ENCODE measurements around the gene SOS1. TPM values are rescaled to one million over a fixed set of nuclear protein-coding genes. Genes with fewer than 3 reads are reported as not detected.
A peak's percentile ranks its signal among the peaks of the same experiment; 100 is the strongest.

The SOS1 gene
- total and polyA plus RNA-seq, 5 donors from 2014 or later = 5.5 to 50.4 (median 12.5) TPM

DNA sequence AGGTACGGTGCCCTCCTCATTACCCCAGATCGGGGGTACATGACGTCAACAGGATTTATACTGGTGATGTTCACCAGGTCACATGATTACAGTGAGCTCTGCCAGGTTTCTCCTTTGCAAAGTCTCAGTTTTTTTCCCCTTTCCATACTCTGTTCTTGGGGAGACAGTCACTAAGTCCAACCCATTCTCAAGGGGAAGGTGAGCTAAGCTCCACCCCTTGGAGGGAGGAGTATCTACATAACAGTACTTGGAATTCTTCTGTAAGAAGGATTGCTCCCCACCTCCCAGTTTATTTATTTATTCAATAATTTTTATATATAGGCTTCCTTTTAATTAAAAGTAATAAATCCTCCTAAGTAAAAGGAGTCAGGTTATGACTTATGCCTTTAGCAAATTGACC is 34.1 kb upstream of the SOS1 start:
- DNase-seq (no peak), ATAC-seq (ENCODE audit: low read depth in 2 of 2) (no peak)
- H3K27ac ChIP-seq (ENCODE audit: insufficient read depth, low read length, poor library complexity, severe bottlenecking) = no peak overlapping the region
- Mint-ChIP-seq H3K27ac (no peak overlapping the region), H3K9me3 (no peaks in the 10 kb centered on the region), H3K36me3 (no peaks in the 10 kb centered on the region), H3K4me1 (no peaks in the 10 kb centered on the region), H3K4me3 (no peak overlapping the region), H3K27me3 (no peaks in the 10 kb centered on the region)
- no peaks in the 10 kb centered on the region for H3K27me3 ChIP-seq (ENCODE audit: control insufficient read depth, insufficient read depth, low read length)
- H3K4me1 ChIP-seq (ENCODE audit: control insufficient read depth, insufficient read depth, low read length, poor library complexity, severe bottlenecking) = no peaks in the 10 kb centered on the region
- no peak overlapping the region for H3K4me3 ChIP-seq (ENCODE audit: low read depth, low read length)
- no peaks in the 10 kb centered on the region for H3K36me3 ChIP-seq (ENCODE audit: control insufficient read depth, insufficient read depth, low read length)
- no peaks in the 10 kb centered on the region for H3K9me3 ChIP-seq (ENCODE audit: control insufficient read depth in 2 of 2, low read length in 2 of 2)

DNA sequence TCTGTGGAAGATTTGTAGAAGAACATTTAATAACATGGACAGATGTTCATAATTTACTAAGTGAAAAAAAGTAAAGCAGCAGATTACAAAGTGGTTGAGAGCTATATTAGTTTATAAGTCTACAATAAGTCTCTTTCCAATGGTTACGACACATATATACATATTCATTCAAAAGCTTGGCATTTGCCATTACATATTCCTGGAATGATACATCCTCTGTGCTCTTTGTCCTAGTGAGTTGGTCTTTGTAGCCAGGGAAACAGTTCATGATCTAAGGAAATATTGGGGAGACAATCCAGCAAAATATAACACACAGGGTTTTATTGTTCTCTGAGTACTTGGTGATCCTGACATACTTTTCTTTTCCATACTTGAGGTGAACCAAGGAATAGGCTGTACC is 32.5 kb upstream of the SOS1 start:
- ATAC-seq (ENCODE audit: low read depth in 2 of 2) = no peak

DNA sequence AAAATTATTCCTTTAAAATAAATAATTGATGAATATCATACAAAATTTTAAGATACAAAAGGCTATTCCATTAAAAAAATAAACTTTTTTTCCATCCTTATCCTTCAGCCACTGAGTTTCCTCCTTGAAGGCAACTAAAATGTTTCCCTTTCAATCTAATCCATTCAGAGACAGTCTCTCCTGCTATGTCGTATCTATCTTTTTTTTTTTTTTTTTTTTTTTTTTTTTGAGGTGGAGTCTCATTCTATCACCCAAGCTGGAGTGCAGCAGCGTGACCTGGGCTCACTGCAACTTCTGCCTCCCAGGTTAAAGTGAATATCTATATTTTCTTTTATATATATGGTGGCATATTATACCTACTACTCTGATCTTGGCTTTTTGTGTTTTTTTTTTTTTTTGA is 31.7 kb upstream of the SOS1 start:
- Histone ChIP-seq H3K4me1 (ENCODE audit: control insufficient read depth, insufficient read depth, low read length, poor library complexity, severe bottlenecking) (no peaks in the 10 kb centered on the region), H3K27me3 (ENCODE audit: control insufficient read depth, insufficient read depth, low read length) (no peaks in the 10 kb centered on the region), H3K4me3 (ENCODE audit: low read depth, low read length) (no peak overlapping the region), H3K27ac (ENCODE audit: insufficient read depth, low read length, poor library complexity, severe bottlenecking) (no peak overlapping the region), H3K36me3 (ENCODE audit: control insufficient read depth, insufficient read depth, low read length) (no peaks in the 10 kb centered on the region), H3K9me3 (ENCODE audit: control insufficient read depth in 2 of 2, low read length in 2 of 2) (no peaks in the 10 kb centered on the region)
- no peaks in the 10 kb centered on the region for H3K4me1 Mint-ChIP-seq
- no peak overlapping the region for H3K4me3 Mint-ChIP-seq
- no peaks in the 10 kb centered on the region for H3K27me3 Mint-ChIP-seq
- no peaks in the 10 kb centered on the region for H3K9me3 Mint-ChIP-seq
- DNase-seq (no peak), ATAC-seq (ENCODE audit: low read depth in 2 of 2) (no peak)
- no peak overlapping the region for H3K27ac Mint-ChIP-seq
- H3K36me3 Mint-ChIP-seq = no peaks in the 10 kb centered on the region

More for the DNA sequence above, 32.5 kb upstream of the SOS1 start:
- no peak for DNase-seq
- no peaks in the 10 kb centered on the region for H3K36me3 ChIP-seq (ENCODE audit: control insufficient read depth, insufficient read depth, low read length)
- Mint-ChIP-seq H3K4me1 (no peaks in the 10 kb centered on the region), H3K9me3 (no peaks in the 10 kb centered on the region), H3K27me3 (no peaks in the 10 kb centered on the region), H3K4me3 (no peak overlapping the region), H3K27ac (no peak overlapping the region), H3K36me3 (no peaks in the 10 kb centered on the region)
- no peaks in the 10 kb centered on the region for H3K4me1 ChIP-seq (ENCODE audit: control insufficient read depth, insufficient read depth, low read length, poor library complexity, severe bottlenecking)
- no peaks in the 10 kb centered on the region for H3K27me3 ChIP-seq (ENCODE audit: control insufficient read depth, insufficient read depth, low read length)
- no peak overlapping the region for H3K4me3 ChIP-seq (ENCODE audit: low read depth, low read length)
- H3K9me3 ChIP-seq (ENCODE audit: control insufficient read depth in 2 of 2, low read length in 2 of 2) = no peaks in the 10 kb centered on the region
- H3K27ac ChIP-seq (ENCODE audit: insufficient read depth, low read length, poor library complexity, severe bottlenecking) = no peak overlapping the region

DNA sequence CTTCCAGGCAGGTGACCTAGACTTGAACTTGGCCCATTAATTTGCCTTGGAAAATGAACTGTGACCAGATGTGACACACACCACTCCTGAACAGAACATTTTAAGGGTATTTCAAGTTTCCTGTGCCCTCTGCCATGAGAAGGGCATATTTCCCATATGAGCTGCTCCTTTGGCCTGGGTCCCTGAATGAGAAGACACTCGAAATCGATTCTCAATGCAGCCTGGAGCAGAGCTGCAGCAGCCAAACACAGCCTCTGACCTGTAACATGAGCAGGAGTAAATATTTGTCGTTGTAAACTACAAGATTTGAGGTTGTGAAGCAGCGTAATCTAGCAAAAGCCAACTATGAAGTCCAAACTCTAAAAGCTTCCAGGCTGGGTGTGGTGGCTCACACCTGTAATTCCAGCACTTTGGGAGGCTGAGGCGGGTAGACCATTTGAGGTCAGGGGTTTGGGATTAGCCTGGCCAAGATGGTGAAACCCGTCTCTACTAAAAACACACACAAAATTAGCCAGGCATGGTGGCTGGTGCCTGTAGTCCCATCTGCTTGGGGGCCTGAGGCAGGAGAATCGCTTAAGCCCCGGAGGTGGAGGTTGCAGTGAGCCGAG is 30.1 kb upstream of the SOS1 start:
- Mint-ChIP-seq H3K27me3 (no peaks in the 10 kb centered on the region), H3K4me3 (no peak overlapping the region), H3K4me1 (no peaks in the 10 kb centered on the region), H3K9me3 (no peaks in the 10 kb centered on the region), H3K27ac (no peak overlapping the region), H3K36me3 (no peaks in the 10 kb centered on the region)
- no peak for ATAC-seq (ENCODE audit: low read depth in 2 of 2)
- Histone ChIP-seq H3K36me3 (ENCODE audit: control insufficient read depth, insufficient read depth, low read length) (no peaks in the 10 kb centered on the region), H3K9me3 (ENCODE audit: control insufficient read depth in 2 of 2, low read length in 2 of 2) (no peaks in the 10 kb centered on the region), H3K4me1 (ENCODE audit: control insufficient read depth, insufficient read depth, low read length, poor library complexity, severe bottlenecking) (no peaks in the 10 kb centered on the region), H3K27me3 (ENCODE audit: control insufficient read depth, insufficient read depth, low read length) (no peaks in the 10 kb centered on the region), H3K4me3 (ENCODE audit: low read depth, low read length) (no peak overlapping the region), H3K27ac (ENCODE audit: insufficient read depth, low read length, poor library complexity, severe bottlenecking) (no peak overlapping the region)
- DNase-seq = no peak

DNA sequence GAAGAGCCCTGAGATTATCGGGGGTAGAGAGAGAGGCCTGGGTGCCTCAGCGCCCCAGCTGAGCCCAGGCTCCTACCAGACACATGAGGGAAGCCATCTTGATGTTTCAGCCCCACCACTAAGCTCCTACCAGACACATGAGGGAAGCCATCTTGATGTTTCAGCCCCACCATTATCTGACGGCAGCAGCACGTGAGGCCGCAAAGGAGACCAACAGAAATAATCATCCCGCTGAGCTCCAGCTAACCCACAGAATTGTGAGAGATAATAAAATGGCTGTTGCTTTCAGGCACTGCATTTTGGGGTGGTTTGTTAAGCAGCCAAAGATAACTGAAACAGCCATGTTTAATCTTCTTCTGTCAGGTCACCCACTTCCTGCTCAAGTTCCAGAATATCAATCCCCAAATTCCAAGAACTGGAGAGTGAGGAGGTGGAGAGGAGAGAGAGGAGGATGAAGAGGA is 29.3 kb upstream of the SOS1 start:
- no peaks in the 10 kb centered on the region for H3K36me3 ChIP-seq (ENCODE audit: control insufficient read depth, insufficient read depth, low read length)
- no peaks in the 10 kb centered on the region for H3K4me1 Mint-ChIP-seq
- no peaks in the 10 kb centered on the region for H3K36me3 Mint-ChIP-seq
- no peaks in the 10 kb centered on the region for H3K27me3 Mint-ChIP-seq
- H3K4me1 ChIP-seq (ENCODE audit: control insufficient read depth, insufficient read depth, low read length, poor library complexity, severe bottlenecking) = no peaks in the 10 kb centered on the region
- no peak overlapping the region for H3K4me3 ChIP-seq (ENCODE audit: low read depth, low read length)
- no peak for ATAC-seq (ENCODE audit: low read depth in 2 of 2)
- no peak overlapping the region for H3K27ac ChIP-seq (ENCODE audit: insufficient read depth, low read length, poor library complexity, severe bottlenecking)
- H3K4me3 Mint-ChIP-seq = no peak overlapping the region
- H3K9me3 Mint-ChIP-seq = no peaks in the 10 kb centered on the region
- no peaks in the 10 kb centered on the region for H3K27me3 ChIP-seq (ENCODE audit: control insufficient read depth, insufficient read depth, low read length)
- DNase-seq = no peak
- no peaks in the 10 kb centered on the region for H3K9me3 ChIP-seq (ENCODE audit: control insufficient read depth in 2 of 2, low read length in 2 of 2)
- peak overlapping the region in 1 of 3 donors; percentile 60 for H3K27ac Mint-ChIP-seq

DNA sequence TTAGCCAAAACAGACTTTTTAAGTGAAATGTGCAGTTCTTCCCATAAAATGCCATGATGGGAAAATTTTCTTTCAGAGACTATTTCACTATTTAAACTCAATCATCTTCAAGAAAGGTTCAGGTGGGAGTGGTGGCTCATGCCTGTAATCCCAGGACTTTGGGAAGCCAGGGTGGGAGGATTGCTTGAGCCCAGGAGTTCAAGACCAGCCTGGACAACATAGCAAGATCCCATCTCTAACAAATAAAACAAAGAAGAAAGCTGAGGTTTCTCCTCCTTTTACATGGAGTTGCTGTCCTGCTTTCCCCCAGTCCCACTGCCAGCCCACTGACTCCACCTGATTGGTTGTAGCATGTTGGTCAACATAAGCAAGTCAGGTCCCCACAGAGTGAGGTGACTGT is 25.8 kb upstream of the SOS1 start:
- H3K27me3 Mint-ChIP-seq = peaks cover 9% of the 10 kb centered on the region

DNA sequence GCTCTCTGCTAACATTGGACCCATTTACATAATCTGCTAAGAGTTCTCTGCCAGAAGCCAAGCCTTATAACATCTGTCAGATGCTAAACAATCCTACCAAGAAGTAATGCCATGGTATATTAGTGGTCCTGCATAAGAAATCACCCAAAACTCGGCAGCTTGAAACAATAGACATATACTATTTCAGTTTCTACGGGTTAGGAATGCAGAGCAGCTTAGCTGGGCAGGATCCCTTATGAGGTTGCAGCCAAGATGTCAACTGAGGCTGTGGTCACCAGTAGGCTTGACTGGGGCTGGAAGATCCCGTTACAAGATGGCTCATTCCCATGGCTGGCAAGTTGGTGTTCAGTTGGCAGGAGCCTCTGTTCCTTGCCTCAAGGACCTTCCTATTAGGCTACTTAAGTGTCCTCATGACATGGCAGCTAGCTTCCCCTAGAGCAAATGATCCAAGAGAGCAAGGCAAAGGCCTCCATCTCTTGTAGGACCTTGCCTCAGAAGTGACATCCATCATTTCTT is 25.1 kb upstream of the SOS1 start:
- no peaks in the 10 kb centered on the region for H3K4me1 ChIP-seq (ENCODE audit: control insufficient read depth, insufficient read depth, low read length, poor library complexity, severe bottlenecking)
- DNase-seq = no peak
- peaks cover 7 to 19% (median 12%) of the 10 kb centered on the region in 4 donors for H3K4me1 Mint-ChIP-seq
- no peaks in the 10 kb centered on the region for H3K27me3 ChIP-seq (ENCODE audit: control insufficient read depth, insufficient read depth, low read length)
- H3K27ac Mint-ChIP-seq = no peak overlapping the region
- no peak overlapping the region for H3K27ac ChIP-seq (ENCODE audit: insufficient read depth, low read length, poor library complexity, severe bottlenecking)
- ATAC-seq (ENCODE audit: low read depth in 2 of 2) = no peak
- H3K9me3 Mint-ChIP-seq = no peaks in the 10 kb centered on the region
- H3K36me3 ChIP-seq (ENCODE audit: control insufficient read depth, insufficient read depth, low read length) = no peaks in the 10 kb centered on the region
- peaks cover 9% of the 10 kb centered on the region for H3K27me3 Mint-ChIP-seq
- H3K4me3 Mint-ChIP-seq = no peak overlapping the region
- H3K4me3 ChIP-seq (ENCODE audit: low read depth, low read length) = no peak overlapping the region
- H3K36me3 Mint-ChIP-seq = no peaks in the 10 kb centered on the region
- H3K9me3 ChIP-seq (ENCODE audit: control insufficient read depth in 2 of 2, low read length in 2 of 2) = no peaks in the 10 kb centered on the region

More for the DNA sequence above, 25.8 kb upstream of the SOS1 start:
- H3K9me3 ChIP-seq (ENCODE audit: control insufficient read depth in 2 of 2, low read length in 2 of 2) = no peaks in the 10 kb centered on the region
- no peak for ATAC-seq (ENCODE audit: low read depth in 2 of 2)
- Mint-ChIP-seq H3K27ac (no peak overlapping the region), H3K9me3 (no peaks in the 10 kb centered on the region), H3K4me3 (no peak overlapping the region), H3K4me1 (peaks cover 5 to 19% (median 9%) of the 10 kb centered on the region in 4 donors), H3K36me3 (no peaks in the 10 kb centered on the region)
- no peak overlapping the region for H3K4me3 ChIP-seq (ENCODE audit: low read depth, low read length)
- no peaks in the 10 kb centered on the region for H3K27me3 ChIP-seq (ENCODE audit: control insufficient read depth, insufficient read depth, low read length)
- no peak for DNase-seq
- no peaks in the 10 kb centered on the region for H3K4me1 ChIP-seq (ENCODE audit: control insufficient read depth, insufficient read depth, low read length, poor library complexity, severe bottlenecking)
- H3K36me3 ChIP-seq (ENCODE audit: control insufficient read depth, insufficient read depth, low read length) = no peaks in the 10 kb centered on the region
- H3K27ac ChIP-seq (ENCODE audit: insufficient read depth, low read length, poor library complexity, severe bottlenecking) = no peak overlapping the region

DNA sequence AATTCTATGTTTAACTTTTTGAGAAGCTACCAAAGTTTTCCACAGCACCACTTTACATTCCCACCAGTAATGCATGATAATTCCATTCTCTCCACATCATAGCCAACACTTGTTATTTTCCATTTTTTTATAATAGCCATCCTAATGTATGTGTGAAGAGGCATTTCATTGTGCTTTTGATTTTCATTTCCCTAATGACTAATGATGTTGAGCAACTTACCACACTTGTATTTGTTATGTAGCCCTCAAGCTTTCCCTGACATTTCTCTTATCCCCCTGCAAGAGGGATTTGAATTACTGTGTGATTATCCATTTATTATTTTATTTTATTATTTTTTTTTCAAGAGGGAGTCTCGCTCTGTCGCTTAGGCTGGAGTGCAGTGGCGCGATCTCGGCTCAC is 23.6 kb upstream of the SOS1 start:
- Mint-ChIP-seq H3K4me1 (peaks cover 10 to 26% (median 16%) of the 10 kb centered on the region in 4 donors), H3K27me3 (peaks cover 14% of the 10 kb centered on the region), H3K27ac (peak overlapping the region in 1 of 3 donors; percentile 52), H3K36me3 (no peaks in the 10 kb centered on the region), H3K4me3 (no peak overlapping the region), H3K9me3 (no peaks in the 10 kb centered on the region)
- H3K9me3 ChIP-seq (ENCODE audit: control insufficient read depth in 2 of 2, low read length in 2 of 2) = no peaks in the 10 kb centered on the region
- no peak for DNase-seq
- H3K4me3 ChIP-seq (ENCODE audit: low read depth, low read length) = no peak overlapping the region
- no peaks in the 10 kb centered on the region for H3K36me3 ChIP-seq (ENCODE audit: control insufficient read depth, insufficient read depth, low read length)
- no peaks in the 10 kb centered on the region for H3K27me3 ChIP-seq (ENCODE audit: control insufficient read depth, insufficient read depth, low read length)
- ATAC-seq (ENCODE audit: low read depth in 2 of 2) = no peak
- no peaks in the 10 kb centered on the region for H3K4me1 ChIP-seq (ENCODE audit: control insufficient read depth, insufficient read depth, low read length, poor library complexity, severe bottlenecking)
- no peak overlapping the region for H3K27ac ChIP-seq (ENCODE audit: insufficient read depth, low read length, poor library complexity, severe bottlenecking)
